GM19193 (cell line): ENCODE results near the gene C3.

Source experiments
- POLR2A ChIP-seq: IDR thresholded peaks from 4 replicates; pipeline ENCODE4 v1.6.1; 2011; ENCODE audit not compliant: insufficient read depth, insufficient read length; ENCODE audit errors: extremely low read depth

The C3 gene

DNA sequence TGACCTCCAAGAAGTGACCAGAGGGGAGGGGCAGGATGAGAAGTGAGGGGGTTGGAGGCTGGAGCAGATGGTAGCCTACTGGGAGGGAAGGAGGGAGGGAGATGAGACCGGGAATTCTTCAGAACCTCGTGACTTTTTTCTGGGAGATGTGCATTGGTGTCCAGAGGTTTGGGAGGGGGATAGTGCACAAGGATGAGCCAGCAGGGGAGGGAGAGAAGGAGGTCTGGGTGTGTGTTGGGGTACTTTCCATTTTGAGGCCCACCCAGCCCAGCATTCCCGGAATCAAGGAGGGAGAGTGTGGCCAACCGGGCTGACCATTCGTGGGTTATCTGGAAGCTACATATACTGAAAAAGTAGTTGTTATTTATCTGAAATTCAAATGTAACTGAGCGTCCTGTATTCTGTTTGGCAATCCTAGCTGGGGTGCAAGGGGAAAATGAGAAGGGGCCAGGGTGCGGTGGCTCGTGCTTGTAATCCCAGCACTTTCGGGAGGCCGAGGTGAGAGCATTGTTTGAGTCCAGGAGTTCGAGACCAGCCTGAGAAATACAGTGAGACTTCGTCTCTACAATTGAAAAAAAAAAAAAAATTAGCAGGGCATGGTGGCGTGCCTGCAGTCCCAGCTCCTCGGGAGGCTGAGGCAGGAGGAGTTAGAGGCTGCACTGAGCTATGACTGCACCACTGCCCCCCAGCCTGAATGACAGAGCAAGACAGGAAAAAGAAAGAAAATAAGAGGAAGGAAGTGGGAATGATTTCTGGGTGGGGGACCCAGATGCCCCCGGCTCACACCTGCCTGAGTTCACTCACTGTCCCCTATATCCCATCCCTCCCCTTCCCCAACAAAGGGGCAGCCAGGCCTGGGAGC is 4.4 kb upstream of the C3 start:
- TF ChIP-seq POLR2A, result no peak

DNA sequence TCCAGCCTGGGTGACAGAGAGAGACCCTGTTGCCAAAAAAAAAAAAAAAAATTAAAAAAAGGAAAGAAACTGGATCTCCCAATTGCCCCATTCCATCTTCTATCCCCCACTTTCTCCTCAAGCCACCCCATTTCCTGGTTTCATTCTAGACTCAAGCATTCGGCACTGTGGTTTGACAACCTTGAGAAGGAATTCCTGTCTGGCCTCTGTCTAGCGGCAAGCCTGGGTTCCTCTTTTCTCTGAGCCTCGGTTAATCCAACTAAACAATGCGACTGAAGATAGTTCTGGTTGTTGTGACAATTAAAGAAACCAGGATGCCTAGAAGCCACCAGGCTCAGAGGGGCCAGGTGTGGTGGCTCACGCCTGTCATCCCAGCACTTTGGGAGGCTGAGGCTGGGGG is 3.3 kb upstream of the C3 start:
- TF ChIP-seq POLR2A, result no peak

DNA sequence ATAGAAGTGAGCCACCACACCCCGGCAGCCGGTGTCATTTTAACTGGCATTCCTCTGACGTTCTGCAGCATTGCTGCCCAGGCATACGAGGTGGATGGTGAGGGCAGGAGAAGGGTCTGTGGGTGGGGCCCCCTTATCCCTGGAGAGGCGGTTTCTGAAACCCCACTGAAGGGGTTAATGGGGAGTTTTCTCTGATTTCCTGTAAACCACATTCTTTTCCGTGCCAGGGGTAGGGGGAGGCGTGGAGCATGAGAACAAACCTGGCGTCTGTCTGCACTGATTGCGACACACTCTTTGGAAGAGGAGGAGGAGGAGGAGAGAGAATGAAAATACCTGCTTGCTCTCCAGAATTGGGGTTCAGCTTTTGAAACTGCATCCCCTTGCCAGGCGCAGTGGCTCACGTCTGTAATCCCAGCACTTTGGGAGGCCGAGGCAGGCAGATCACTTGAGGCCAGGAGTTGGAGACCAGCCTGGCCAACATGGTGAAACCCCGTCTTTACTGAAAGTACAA is 2.7 kb upstream of the C3 start:
- TF ChIP-seq POLR2A, result no peak

DNA sequence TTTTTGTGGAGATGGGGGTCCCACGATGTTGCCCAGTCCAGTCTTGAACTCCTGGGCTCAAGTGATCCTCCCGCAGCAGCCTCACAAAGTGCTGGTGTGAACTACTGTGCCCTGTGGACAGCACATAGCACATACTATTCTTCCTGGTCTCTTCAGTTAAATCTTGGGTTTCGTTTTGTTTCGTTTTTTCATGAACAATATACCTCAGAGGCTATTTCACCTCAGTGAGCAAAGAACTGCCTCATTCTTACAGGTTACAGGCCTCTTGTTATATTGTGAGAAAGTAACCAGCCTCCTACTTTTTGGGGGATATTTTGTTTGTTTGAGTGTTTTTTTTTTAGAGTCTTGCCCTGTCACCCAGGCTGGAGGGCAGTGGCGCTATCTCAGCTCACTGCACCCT is 1.3 kb upstream of the C3 start:
- TF ChIP-seq POLR2A, result peak; percentile 36

DNA sequence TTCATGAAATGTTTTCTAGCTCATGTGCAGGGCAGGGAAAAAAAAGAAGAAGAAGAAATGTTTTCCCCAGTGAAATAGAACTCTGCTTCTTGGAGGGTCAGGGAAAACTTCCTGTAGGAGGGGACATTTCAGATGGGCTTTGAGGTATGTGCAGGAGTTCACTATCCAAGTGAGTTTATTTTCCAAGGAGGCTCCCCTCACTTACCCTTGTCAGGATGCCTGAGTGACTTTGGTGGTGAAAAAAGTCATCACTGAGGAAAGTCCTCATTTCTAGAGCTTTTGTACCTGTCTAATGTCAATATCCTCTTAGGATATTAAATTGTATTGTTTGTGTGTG is 656 bp upstream of the C3 start:
- no peak for TF ChIP-seq POLR2A

DNA sequence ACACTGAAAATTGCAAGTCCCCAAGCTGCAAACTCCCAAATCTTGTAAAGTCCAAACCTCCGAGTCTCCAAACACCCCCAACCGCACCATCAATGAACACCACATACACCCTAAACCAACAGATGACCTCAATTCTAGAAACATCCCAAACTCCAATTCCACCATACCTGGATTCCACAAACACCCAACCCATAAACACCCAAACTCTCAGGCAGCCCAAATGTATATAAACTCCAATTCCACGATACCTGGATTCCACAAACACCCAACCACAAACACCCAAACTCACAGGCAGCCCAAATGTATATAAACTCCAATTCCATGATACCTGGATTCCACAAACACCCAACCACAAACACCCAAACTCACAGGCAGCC is 470 bp downstream of the C3 start:
- TF ChIP-seq POLR2A, result no peak

DNA sequence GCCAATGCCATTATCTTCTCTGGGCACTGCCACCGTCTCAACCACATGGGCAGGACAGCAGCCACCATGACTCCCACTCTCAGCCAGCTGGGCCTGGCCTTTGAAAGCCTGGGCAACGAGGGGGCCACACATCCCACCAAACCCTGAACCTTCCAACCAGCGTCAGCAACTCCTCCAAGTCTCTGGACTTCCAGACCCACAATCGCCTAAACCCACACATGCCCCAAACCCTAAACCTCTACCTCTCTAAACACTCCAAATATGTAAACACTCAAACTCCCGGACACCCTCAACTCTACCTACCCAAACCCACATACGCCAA is 949 bp downstream of the C3 start:
- no peak for TF ChIP-seq POLR2A

DNA sequence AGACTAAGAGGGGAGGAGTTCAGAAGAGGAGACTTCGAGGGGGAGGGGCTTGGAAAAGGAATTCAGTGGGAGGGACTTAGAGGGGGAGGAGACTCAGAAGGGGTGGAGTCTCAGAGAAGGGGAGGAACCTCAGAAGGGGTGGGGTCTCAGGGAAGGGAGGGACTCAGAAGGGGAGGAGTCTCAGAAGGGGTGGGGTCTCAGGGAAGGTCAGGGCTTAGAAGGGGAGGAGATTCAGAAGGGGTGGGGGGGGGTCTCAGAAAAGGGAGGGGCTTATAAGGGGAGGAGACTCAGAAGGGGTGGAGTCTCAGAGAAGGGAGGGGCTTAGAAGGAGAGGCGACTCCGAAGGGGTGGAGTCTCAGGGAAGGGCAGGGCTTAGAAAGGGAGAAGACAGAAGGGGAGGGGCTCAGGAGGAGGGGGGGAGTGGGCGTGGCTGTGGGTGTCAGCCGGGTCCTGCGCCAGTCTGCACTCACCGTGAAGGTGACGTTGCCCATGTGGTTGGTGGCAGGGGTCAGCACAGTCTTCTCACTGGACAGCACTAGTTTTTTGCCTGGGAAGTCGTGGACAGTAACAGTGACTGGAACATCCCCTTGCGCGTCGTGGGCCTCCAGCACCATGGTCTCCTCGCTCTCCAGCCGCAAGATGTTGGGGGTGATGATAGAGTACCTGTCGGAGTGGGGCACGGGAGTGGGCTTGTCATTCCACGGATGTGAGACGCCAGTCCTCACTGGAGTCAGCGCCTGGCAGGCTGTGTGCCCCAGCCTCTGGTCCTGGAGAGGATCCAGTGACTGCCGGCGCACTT is 1.5 kb downstream of the C3 start:
- TF ChIP-seq POLR2A, result no peak

DNA sequence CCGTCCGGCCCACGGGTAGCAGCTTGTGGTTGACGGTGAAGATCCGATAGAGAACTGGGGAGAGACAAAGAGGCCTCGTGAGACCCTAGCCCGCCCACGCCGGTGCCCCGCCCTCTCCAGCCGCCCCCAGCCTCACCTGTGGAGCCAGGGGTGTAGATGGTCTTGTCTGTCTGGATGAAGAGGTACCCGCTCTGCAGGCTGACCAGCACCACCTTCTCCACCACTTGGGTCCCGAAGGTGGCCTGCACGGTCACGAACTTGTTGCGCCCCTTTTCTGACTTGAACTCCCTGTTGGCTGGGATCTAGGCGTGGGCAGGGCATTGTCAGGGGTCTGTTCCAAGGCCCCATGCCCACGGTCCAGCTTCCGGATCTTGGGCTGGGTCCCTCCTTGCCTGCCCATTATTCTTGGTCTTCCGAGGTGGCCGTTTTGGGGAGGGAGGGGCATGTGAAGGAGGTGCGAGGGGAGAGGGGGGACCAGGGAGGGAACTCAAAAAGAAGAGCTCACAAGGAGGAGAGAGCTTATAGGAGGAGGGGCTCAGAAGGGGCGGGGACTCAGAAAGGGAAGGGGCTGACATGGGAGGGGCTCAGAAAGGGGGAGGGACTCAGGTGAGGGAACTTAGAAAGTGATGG is 2.2 kb downstream of the C3 start:
- no peak for TF ChIP-seq POLR2A

DNA sequence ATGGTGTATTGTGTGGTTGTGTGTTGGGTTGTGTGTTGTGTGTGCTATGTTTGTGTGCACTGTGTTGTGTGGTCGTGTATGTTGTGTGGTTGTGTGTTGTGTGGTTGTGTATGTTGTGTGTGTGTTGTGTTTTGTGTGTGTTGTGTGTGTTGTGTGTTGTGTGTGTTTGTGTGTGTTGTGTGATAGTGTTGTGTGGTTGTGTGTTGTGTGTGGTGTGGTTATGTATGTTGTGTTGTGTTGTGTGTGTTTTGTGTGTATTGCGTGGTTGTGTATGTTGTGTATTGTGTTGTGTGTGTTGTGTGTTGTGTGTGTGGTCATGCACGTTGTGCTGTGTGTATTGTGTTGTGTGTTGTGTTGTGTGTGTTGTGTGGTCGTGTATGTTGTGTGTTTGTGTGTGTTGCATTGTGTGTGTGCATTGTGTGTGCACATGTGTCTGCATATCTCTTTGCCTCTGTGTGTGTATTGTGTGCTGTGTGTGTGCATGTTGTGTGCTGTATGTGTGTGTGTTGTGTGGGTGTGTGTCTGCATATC is 2.9 kb downstream of the C3 start:
- TF ChIP-seq POLR2A, result no peak

DNA sequence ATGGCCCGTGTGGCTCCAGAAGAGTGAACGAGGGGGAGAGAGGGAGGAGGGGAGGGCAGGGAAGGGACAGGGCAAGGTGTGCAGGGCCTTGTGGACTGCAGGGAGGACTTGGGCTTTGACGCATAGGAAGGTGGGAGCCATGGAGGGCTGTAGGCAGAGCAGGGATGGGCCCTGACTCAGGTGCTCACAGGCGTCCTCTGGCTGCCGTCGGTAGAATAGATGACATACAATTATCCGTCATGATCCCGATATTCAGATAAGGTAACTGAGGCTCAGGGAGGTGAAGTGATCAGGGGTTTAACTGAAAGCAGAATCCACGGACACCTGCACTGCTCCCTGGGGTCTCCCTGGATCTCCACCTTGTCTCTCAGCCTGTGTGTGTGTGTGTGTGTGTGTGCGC is 3.4 kb downstream of the C3 start:
- TF ChIP-seq POLR2A, result no peak

DNA sequence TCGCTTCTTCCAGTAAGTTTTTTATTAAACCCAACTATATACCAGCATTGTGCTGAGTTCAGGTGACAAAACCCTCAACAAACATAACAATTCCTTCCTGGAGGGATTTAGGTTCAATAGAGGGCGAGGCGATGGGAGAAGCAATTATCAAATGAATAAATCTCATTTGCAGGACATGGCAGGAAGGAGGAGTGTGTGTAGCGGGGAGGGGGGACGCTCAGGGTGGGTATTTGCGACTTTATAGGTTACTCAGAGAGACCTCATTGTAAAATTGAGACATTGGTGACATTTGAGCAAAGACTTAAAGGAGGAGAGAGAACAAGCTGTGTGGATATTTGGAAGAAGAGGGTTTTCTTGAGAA is 3.9 kb downstream of the C3 start:
- no peak for TF ChIP-seq POLR2A

DNA sequence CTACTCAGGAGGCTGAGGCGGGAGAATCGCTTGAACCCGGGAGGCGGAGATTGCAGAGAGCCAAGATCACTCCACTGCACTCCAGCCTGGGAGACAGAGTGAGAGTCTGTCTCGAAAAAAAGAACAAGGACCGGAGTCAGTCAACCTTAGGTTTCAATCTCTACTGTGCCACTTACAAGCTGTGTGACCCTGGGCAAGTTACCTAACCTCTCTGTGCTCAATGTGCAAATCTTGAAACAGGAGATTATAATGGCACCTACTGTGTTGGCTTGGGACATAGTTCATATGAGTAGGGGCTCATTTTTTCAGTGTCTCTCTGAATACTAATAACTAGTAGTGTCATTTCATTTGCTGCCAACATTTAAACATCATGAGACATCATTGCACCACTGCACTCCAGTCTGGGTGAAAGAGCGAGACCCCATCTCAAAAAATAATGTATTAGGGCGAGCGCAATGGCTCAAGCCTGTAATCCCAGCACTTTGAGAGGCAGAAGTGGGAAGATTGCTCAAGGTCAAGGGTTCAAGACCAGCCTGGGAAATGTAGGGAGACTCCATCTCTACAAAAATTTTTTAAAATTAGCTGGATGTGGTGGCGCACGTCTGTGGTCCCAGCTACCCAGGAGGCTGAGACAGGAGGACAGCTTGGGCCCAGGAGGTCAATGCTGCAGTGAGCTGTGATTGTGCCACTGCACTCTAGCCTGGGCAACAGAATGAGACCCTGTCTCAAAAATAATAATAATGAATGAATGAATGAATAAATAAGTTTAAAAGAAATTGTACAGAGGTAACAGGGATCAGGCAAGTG is 5.5 kb downstream of the C3 start:
- TF ChIP-seq POLR2A, result no peak

DNA sequence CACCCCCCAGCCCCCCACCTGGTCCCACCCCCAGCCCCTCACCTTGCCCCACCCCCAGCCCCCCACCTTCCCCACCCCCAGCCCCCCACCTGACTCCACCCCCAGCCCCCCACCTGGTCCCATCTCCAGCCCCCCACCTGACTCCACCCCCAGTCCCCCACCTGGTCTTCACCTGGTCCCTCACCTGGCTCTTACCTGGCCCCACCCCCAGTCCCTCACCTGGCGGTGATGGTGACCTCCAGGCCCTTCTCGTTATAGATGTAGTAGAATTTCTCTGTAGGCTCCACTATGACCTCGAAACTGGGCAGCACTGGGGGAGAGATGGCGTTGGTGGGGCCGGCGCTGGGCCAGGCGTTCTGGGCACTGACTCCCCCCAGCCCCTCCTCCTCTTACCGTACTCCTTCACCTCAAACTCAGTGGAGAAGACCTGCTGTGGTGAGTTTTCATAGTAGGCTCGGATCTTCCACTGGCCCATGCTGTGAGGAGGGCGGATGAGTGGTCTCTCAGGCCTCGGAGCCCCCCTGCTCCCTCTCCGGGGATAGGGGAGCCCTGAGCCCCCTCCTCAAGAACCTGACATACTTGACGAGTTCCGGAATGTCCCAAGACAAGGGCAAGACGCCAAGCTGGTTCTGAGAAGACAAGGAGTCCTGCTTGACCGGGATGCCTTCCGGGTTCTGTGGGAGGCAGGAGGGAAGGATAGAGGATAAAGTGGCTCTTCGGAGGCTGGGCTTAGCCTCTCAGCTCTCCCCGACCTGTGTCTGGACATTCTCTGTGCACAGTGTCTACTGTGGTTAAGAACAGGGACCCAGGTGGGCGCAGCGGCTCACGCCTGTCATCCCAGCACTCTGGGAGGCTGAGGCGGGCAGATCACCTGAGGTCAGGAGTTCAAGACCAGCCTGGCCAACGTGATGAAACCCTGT is 6.4 kb downstream of the C3 start:
- no peak for TF ChIP-seq POLR2A
